H9 (cell line): ENCODE results near the gene MAP1B. TPM values are rescaled to one million over a fixed set of nuclear protein-coding genes. Genes with fewer than 3 reads are reported as not detected.

Experiments used
- DNase-seq: peaks from one replicate; pipeline ENCODE4 v3.0.0-alpha.2; 2017
- H2AFZ ChIP-seq: one replicate; pipeline ENCODE4 v1.6.1; 2013; ENCODE audit warnings: mild to moderate bottlenecking, low read length, control low read depth, moderate library complexity
- H2AK5ac ChIP-seq: 2 replicates; pipeline ENCODE4 v1.6.1; 2013; ENCODE audit warnings: low read length, control low read depth, mixed read lengths; ENCODE audit not compliant: insufficient read length
- H2BK120ac ChIP-seq: one replicate; pipeline ENCODE4 v1.6.1; 2013; ENCODE audit warnings: low read depth, mild to moderate bottlenecking, low read length, control low read depth, inconsistent platforms; ENCODE audit not compliant: poor library complexity, severe bottlenecking
- H2BK12ac ChIP-seq: 2 replicates; pipeline ENCODE4 v1.6.1; 2013; ENCODE audit warnings: low read length, control low read depth, mixed read lengths, low read depth; ENCODE audit not compliant: insufficient read length
- H2BK15ac ChIP-seq: 2 replicates; pipeline ENCODE4 v1.6.1; 2013; ENCODE audit warnings: low read depth, low read length, control low read depth
- H2BK20ac ChIP-seq: one replicate; pipeline ENCODE4 v1.6.1; 2013; ENCODE audit warnings: low read depth, mild to moderate bottlenecking, low read length, control low read depth, inconsistent platforms; ENCODE audit not compliant: poor library complexity, severe bottlenecking
- H2BK5ac ChIP-seq: 2 replicates; pipeline ENCODE4 v1.6.1; 2013; ENCODE audit warnings: low read length, control low read depth, mixed read lengths; ENCODE audit not compliant: insufficient read length
- H3K14ac ChIP-seq: 2 replicates; pipeline ENCODE4 v1.6.1; 2013; ENCODE audit warnings: low read length, control low read depth; ENCODE audit not compliant: insufficient read depth
- H3K18ac ChIP-seq: 2 replicates; pipeline ENCODE4 v1.6.1; 2013; ENCODE audit warnings: low read depth, mild to moderate bottlenecking, mixed read lengths, low read length, control low read depth; ENCODE audit not compliant: insufficient read length
- H3K23ac ChIP-seq: 2 replicates; pipeline ENCODE4 v1.6.1; 2013; ENCODE audit warnings: low read length, control low read depth, mixed read lengths, low read depth; ENCODE audit not compliant: insufficient read length
- H3K23me2 ChIP-seq: 2 replicates; pipeline ENCODE4 v1.6.1; 2013; ENCODE audit warnings: low read depth, mild to moderate bottlenecking, mixed read lengths, low read length, control low read depth; ENCODE audit not compliant: insufficient read length, poor library complexity, severe bottlenecking
- H3K27ac ChIP-seq: 2 replicates; pipeline ENCODE4 v1.5.1; 2013; ENCODE audit warnings: low read length, control low read depth, mixed read lengths, low read depth; ENCODE audit not compliant: insufficient read length
- H3K27me3 ChIP-seq: 2 replicates; pipeline ENCODE4 v1.6.1; 2013; ENCODE audit warnings: low read length, control low read depth, inconsistent platforms; ENCODE audit not compliant: insufficient read depth
- H3K4ac ChIP-seq: 2 replicates; pipeline ENCODE4 v1.6.1; 2013; ENCODE audit warnings: low read depth, mild to moderate bottlenecking, control low read depth, inconsistent platforms, low read length, moderate library complexity
- H3K4me1 ChIP-seq: 2 replicates; pipeline ENCODE4 v1.6.1; 2013; ENCODE audit warnings: low read length, control low read depth, inconsistent platforms; ENCODE audit not compliant: insufficient read depth
- H3K4me2 ChIP-seq: 2 replicates; pipeline ENCODE4 v1.6.1; 2013; ENCODE audit warnings: low read length, control low read depth, mixed read lengths; ENCODE audit not compliant: insufficient read length, insufficient read depth
- H3K56ac ChIP-seq: 2 replicates; pipeline ENCODE4 v1.6.1; 2013; ENCODE audit warnings: low read depth, mild to moderate bottlenecking, mixed read lengths, low read length, control low read depth; ENCODE audit not compliant: insufficient read length
- H3K79me1 ChIP-seq: 2 replicates; pipeline ENCODE4 v1.6.1; 2013; ENCODE audit warnings: low read depth, mild to moderate bottlenecking, moderate library complexity, low read length, control low read depth, inconsistent platforms; ENCODE audit not compliant: insufficient read depth, poor library complexity, severe bottlenecking
- H3K79me2 ChIP-seq: 2 replicates; pipeline ENCODE4 v1.6.1; 2013; ENCODE audit warnings: low read length, control low read depth, inconsistent platforms; ENCODE audit not compliant: insufficient read depth
- H3K9ac ChIP-seq: 2 replicates; pipeline ENCODE4 v1.6.1; 2013; ENCODE audit warnings: low read length, control low read depth, mixed read lengths; ENCODE audit not compliant: insufficient read length; ENCODE audit errors: extremely low read depth
- H3K9me3 ChIP-seq: one replicate; pipeline ENCODE4 v1.6.1; 2013; ENCODE audit warnings: low read depth, low read length, inconsistent platforms; ENCODE audit not compliant: control insufficient read depth
- H3T11ph ChIP-seq: one replicate; pipeline ENCODE4 v1.6.1; 2013; ENCODE audit warnings: mild to moderate bottlenecking, low read length, control low read depth, inconsistent platforms
- H4K20me1 ChIP-seq: one replicate; pipeline ENCODE4 v1.6.1; 2013; ENCODE audit not compliant: control insufficient read depth, insufficient read length, insufficient read depth
- H4K5ac ChIP-seq: 2 replicates; pipeline ENCODE4 v1.6.1; 2013; ENCODE audit warnings: low read depth, mild to moderate bottlenecking, mixed read lengths, low read length, control low read depth; ENCODE audit not compliant: insufficient read length
- H4K8ac ChIP-seq: replicated peaks from 2 replicates; pipeline ENCODE4 v1.6.1; 2013; ENCODE audit warnings: low read length, control low read depth, mixed read lengths, low read depth; ENCODE audit not compliant: insufficient read length
- H4K91ac ChIP-seq: 2 replicates; pipeline ENCODE4 v1.6.1; 2013; ENCODE audit warnings: low read depth, mild to moderate bottlenecking, moderate library complexity, mixed read lengths, low read length, control low read depth; ENCODE audit not compliant: insufficient read length
- H3K27ac Mint-ChIP-seq, 3 experiments: 2 replicates in 2 of 3; 3 replicates in 1 of 3; pipeline ENCODE4 v1.8.0; 2020 to 2021; ENCODE audit warnings: mixed read lengths in 3 of 3, mild to moderate bottlenecking in 1 of 3, moderate library complexity in 1 of 3
- H3K27me3 Mint-ChIP-seq: 2 replicates; pipeline ENCODE4 v1.8.0; 2021; ENCODE audit warnings: low read depth, mild to moderate bottlenecking, moderate library complexity, mixed read lengths
- H3K36me3 Mint-ChIP-seq, 3 experiments: 2 replicates in 2 of 3; 3 replicates in 1 of 3; pipeline ENCODE4 v1.8.0; 2020 to 2021; ENCODE audit warnings: low read depth in 3 of 3, mixed read lengths in 3 of 3; ENCODE audit not compliant: insufficient read depth in 1 of 3
- H3K4me1 Mint-ChIP-seq, 2 experiments: 2 replicates each; pipeline ENCODE4 v1.8.0; 2020; ENCODE audit warnings: mixed read lengths in 2 of 2
- H3K4me3 Mint-ChIP-seq, 2 experiments: 2 replicates in 1 of 2; 3 replicates in 1 of 2; pipeline ENCODE4 v1.8.0; 2020 to 2021; ENCODE audit warnings: mild to moderate bottlenecking in 2 of 2, mixed read lengths in 2 of 2, moderate library complexity in 1 of 2
- H3K9me3 Mint-ChIP-seq, 2 experiments: 2 replicates in 1 of 2; 3 replicates in 1 of 2; pipeline ENCODE4 v1.8.0; 2020; ENCODE audit warnings: mild to moderate bottlenecking in 2 of 2, mixed read lengths in 2 of 2, moderate library complexity in 1 of 2
- CTCF ChIP-seq: fragments of 200-600 bp; sonication (generic); conservative IDR thresholded peaks from 3 replicates; pipeline ENCODE4 v1.8.0; 2021; ENCODE audit warnings: antibody characterized with exemption, mild to moderate bottlenecking
- WGBS: extraction: QIAGEN DNeasy Blood & Tissue Kit; methylation state at CpG from one replicate; pipeline ENCODE4 v1.1.7; 2013; ENCODE audit warnings: missing lambda C conversion rate, low lambda C conversion rate, mixed read lengths; ENCODE audit not compliant: insufficient read length; ENCODE audit errors: extremely low coverage; 5-methylcytosine and 5-hydroxymethylcytosine counted together
- total RNA-seq: library from RNA; stranded (reverse); gene quantifications from 2 replicates; pipeline ENCODE4 v1.2.1, GENCODE V29; 2021

MAP1B gene
- total RNA-seq, 1 experiment from 2014 or later: 67.5 TPM

DNA sequence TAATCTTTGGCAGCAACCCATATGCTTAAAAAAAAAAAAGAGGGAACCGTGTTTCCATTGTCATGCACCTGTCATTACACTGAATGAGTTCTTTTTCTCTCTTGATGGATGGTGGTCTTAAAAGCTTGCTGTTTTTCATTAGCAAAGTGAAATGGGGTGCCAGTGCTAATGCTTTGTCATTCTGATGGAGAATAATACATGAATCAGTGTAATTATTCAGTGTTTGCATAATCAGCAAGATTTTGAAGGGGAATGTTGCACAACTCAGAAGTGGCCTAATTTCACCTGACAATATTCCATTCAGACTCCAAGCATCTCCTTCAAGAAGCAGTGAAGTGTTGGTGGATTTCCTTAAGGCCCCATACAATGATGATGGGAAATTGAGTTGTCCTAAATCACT lies 38.1 kb downstream of the MAP1B start:
- no peak overlapping the region for H3T11ph ChIP-seq
- no peaks in the 10 kb centered on the region for H3K27me3 ChIP-seq
- Mint-ChIP-seq H3K27me3 (no peaks in the 10 kb centered on the region), H3K36me3 (peaks cover 0 to 29% (median 10%) of the 10 kb centered on the region in 3 experiments; a peak in 6 of 7 replicates), H3K4me1 (peaks cover 29 to 49% of the 10 kb centered on the region in 2 experiments), H3K27ac (peak overlapping the region in 1 of 3 experiments; percentile 90; a peak in 2 of 7 replicates), H3K9me3 (no peaks in the 10 kb centered on the region), H3K4me3 (no peak overlapping the region)
- no peak overlapping the region for H3K27ac ChIP-seq
- H3K14ac ChIP-seq: no peak overlapping the region
- no peak overlapping the region for H3K56ac ChIP-seq
- H4K8ac ChIP-seq: no peak overlapping the region
- H4K5ac ChIP-seq: no peak overlapping the region
- no peak overlapping the region for H2BK12ac ChIP-seq
- no peaks in the 10 kb centered on the region for H4K20me1 ChIP-seq
- H2BK15ac ChIP-seq: no peak overlapping the region
- H3K79me2 ChIP-seq: no peaks in the 10 kb centered on the region
- no peak overlapping the region for H2BK20ac ChIP-seq
- H3K23me2 ChIP-seq: no peaks in the 10 kb centered on the region
- H3K23ac ChIP-seq: no peak overlapping the region
- H3K4me1 ChIP-seq: no peaks in the 10 kb centered on the region
- DNase-seq: no peak
- H2AK5ac ChIP-seq: no peak overlapping the region
- H2AFZ ChIP-seq: no peak overlapping the region
- H3K9ac ChIP-seq: no peak overlapping the region
- H2BK5ac ChIP-seq: no peak overlapping the region
- no peaks in the 10 kb centered on the region for H3K9me3 ChIP-seq
- H3K18ac ChIP-seq: no peak overlapping the region
- no peak overlapping the region for H2BK120ac ChIP-seq
- WGBS: no CpG with 5 or more reads among the region's 1 CpG
- no peak overlapping the region for H4K91ac ChIP-seq
- no peaks in the 10 kb centered on the region for H3K79me1 ChIP-seq
- no peak for TF ChIP-seq CTCF
- H3K4me2 ChIP-seq: no peak overlapping the region
- no peak overlapping the region for H3K4ac ChIP-seq
